ENCODE measurements around the gene DNAH14.

DNA sequence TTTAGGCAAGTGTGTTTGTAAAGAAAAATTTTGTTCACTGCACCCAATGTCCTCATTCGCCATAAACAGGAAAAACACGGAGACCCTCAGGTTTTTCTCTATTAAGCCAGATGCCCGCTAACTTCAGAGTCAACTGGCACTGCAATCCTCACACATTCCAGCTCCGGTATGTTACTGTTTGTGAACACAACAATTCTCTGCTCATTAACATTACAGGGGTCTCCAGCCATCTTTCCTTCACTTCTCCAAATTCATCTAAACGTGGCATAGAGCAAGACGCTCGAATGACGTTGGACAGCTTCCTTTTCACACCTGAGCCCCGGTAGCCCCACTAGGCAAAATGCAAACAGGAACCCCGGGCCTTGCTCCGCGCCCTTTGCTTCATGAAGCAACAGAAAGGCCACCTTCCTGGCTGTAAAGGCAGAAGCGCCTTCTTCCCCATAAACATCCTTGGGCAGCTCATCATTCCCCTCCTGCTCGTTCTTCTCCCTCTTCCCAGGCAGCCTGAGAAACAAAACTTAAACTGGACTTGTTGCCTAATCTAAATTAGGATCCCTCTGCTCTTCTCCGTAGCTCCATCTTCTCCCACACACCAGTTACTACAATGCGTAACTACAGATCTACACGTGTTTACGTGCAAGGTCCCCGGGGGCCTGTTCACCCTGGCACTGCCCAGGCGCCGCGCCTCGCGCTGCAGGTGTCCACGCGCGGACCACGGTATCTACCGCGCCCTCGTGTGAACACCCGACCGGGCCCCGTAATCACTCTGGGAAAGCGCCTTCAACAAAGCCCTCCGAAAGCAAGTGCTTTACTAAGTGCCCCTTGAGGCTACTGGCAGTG is 497.1 kb downstream of the DNAH14 start:
- TF ChIP-seq, protein P1, sequence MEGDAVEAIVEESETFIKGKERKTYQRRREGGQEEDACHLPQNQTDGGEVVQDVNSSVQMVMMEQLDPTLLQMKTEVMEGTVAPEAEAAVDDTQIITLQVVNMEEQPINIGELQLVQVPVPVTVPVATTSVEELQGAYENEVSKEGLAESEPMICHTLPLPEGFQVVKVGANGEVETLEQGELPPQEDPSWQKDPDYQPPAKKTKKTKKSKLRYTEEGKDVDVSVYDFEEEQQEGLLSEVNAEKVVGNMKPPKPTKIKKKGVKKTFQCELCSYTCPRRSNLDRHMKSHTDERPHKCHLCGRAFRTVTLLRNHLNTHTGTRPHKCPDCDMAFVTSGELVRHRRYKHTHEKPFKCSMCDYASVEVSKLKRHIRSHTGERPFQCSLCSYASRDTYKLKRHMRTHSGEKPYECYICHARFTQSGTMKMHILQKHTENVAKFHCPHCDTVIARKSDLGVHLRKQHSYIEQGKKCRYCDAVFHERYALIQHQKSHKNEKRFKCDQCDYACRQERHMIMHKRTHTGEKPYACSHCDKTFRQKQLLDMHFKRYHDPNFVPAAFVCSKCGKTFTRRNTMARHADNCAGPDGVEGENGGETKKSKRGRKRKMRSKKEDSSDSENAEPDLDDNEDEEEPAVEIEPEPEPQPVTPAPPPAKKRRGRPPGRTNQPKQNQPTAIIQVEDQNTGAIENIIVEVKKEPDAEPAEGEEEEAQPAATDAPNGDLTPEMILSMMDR (IDR thresholded peaks at IDR 0.05 in 4 of 5, conservative IDR thresholded peaks at IDR 0.05 in 1 of 5): no peak
- no peak for TF ChIP-seq POLR2A (IDR thresholded peaks at IDR 0.05)
